Urinary bladder (tissue), 4 donors: ENCODE data around the gene NUAK2. TPM values are rescaled to one million over a fixed set of nuclear protein-coding genes. Genes with fewer than 3 reads are reported as not detected.

Source experiments
- DNase-seq: peaks from one replicate; pipeline ENCODE4 v3.0.0-alpha.2; 2015; ENCODE audit errors: extremely low spot score
- H3K27ac ChIP-seq: one replicate; pipeline ENCODE4 v1.5.1; 2013; ENCODE audit warnings: low read depth, mild to moderate bottlenecking, moderate library complexity
- H3K36me3 ChIP-seq: one replicate; pipeline ENCODE4 v1.6.1; 2013; ENCODE audit warnings: mild to moderate bottlenecking, moderate library complexity; ENCODE audit not compliant: insufficient read depth
- H3K4me1 ChIP-seq: one replicate; pipeline ENCODE4 v1.6.1; 2013; ENCODE audit warnings: mild to moderate bottlenecking, moderate library complexity; ENCODE audit not compliant: insufficient read depth
- H3K4me3 ChIP-seq: one replicate; pipeline ENCODE4 v1.5.1; 2013; ENCODE audit warnings: low read depth, low read length
- WGBS: extraction: QIAGEN DNeasy Blood & Tissue Kit; methylation state at CpG from one replicate; pipeline ENCODE4 v1.1.7; 2013; 5-methylcytosine and 5-hydroxymethylcytosine counted together
- polyA plus RNA-seq: library from polyadenylated mRNA; stranded (reverse); fragments of 200-250 nt; gene quantifications from one replicate; pipeline ENCODE4 v1.2.3, GENCODE V29; 2013
- small RNA-seq: library from RNA; depleted of rRNA; stranded (forward); fragments of <200 nt; gene quantifications from one replicate; pipeline ENCODE3, GENCODE V24; 2014
- total RNA-seq: library from RNA; depleted of rRNA; stranded (reverse); fragments of >200 nt; gene quantifications from one replicate; pipeline ENCODE4 v1.2.3, GENCODE V29; 2014
- donor health status: healthy with polysubstance abuse.
- donor health status: healthy.

Gene NUAK2
- total and polyA plus RNA-seq, 2 donors = 0.82 to 0.90 TPM

- 45% methylated on average over 5 of the region's 5 CpGs for WGBS
- DNase-seq = no peak
- Histone ChIP-seq H3K27ac (no peak overlapping the region), H3K4me3 (no peak overlapping the region), H3K36me3 (no peaks in the 10 kb centered on the region), H3K4me1 (no peaks in the 10 kb centered on the region)
These were observed 59.4 kb downstream of the NUAK2 start for GRCh38 chr1:205261946-205262691.

GRCh38 chr1:205260948-205261732 lies 60.4 kb downstream of the NUAK2 start:
- H3K36me3 ChIP-seq = no peaks in the 10 kb centered on the region
- H3K4me3 ChIP-seq = no peak overlapping the region
- no peak overlapping the region for H3K27ac ChIP-seq
- no peaks in the 10 kb centered on the region for H3K4me1 ChIP-seq
- DNase-seq = no peak
- 69% methylated on average over 8 of the region's 8 CpGs for WGBS

- no peak overlapping the region for H3K4me3 ChIP-seq
- H3K36me3 ChIP-seq = no peaks in the 10 kb centered on the region
- WGBS = 86% methylated on average over 1 of the region's 1 CpG
- no peak for DNase-seq
- H3K27ac ChIP-seq = no peak overlapping the region
- no peaks in the 10 kb centered on the region for H3K4me1 ChIP-seq
These were observed 61.5 kb downstream of the NUAK2 start for GRCh38 chr1:205259998-205260397.

- 54% methylated on average over 10 of the region's 10 CpGs for WGBS
- Histone ChIP-seq H3K4me1 (no peaks in the 10 kb centered on the region), H3K36me3 (no peaks in the 10 kb centered on the region), H3K4me3 (no peak overlapping the region), H3K27ac (no peak overlapping the region)
- no peak for DNase-seq
These were observed 62.2 kb downstream of the NUAK2 start for GRCh38 chr1:205259324-205259832.

GRCh38 chr1:205258719-205259118 lies 62.8 kb downstream of the NUAK2 start:
- Histone ChIP-seq H3K4me1 (no peaks in the 10 kb centered on the region), H3K36me3 (no peaks in the 10 kb centered on the region), H3K27ac (no peak overlapping the region), H3K4me3 (no peak overlapping the region)
- DNase-seq = no peak
- WGBS = 85% methylated on average over 8 of the region's 8 CpGs

GRCh38 chr1:205258261-205258691 lies 63.3 kb downstream of the NUAK2 start:
- H3K36me3 ChIP-seq = no peaks in the 10 kb centered on the region
- H3K27ac ChIP-seq = no peak overlapping the region
- no peaks in the 10 kb centered on the region for H3K4me1 ChIP-seq
- no peak overlapping the region for H3K4me3 ChIP-seq
- 74% methylated on average over 7 of the region's 7 CpGs for WGBS
- DNase-seq = no peak

GRCh38 chr1:205257735-205258134 lies 63.8 kb downstream of the NUAK2 start:
- no peak overlapping the region for H3K4me3 ChIP-seq
- H3K4me1 ChIP-seq = no peaks in the 10 kb centered on the region
- DNase-seq = no peak
- no peak overlapping the region for H3K27ac ChIP-seq
- 80% methylated on average over 2 of the region's 2 CpGs for WGBS
- no peaks in the 10 kb centered on the region for H3K36me3 ChIP-seq

- Histone ChIP-seq H3K4me1 (no peaks in the 10 kb centered on the region), H3K4me3 (no peak overlapping the region), H3K36me3 (no peaks in the 10 kb centered on the region), H3K27ac (no peak overlapping the region)
- WGBS = 92% methylated on average over 19 of the region's 19 CpGs
- no peak for DNase-seq
These were observed 64.5 kb downstream of the NUAK2 start for GRCh38 chr1:205256951-205257625.

GRCh38 chr1:205255941-205256780 lies 65.4 kb downstream of the NUAK2 start:
- Histone ChIP-seq H3K27ac (no peak overlapping the region), H3K36me3 (no peaks in the 10 kb centered on the region), H3K4me3 (no peak overlapping the region), H3K4me1 (no peaks in the 10 kb centered on the region)
- DNase-seq = peak; percentile 74
- 34% methylated on average over 8 of the region's 8 CpGs for WGBS

Small RNA genes lying within 50 kb of the gene (small RNA-seq; reads per million reads assigned to genes)
- gene SNRPGP10 = not detected

Other genes starting within 250 kb of the NUAK2 start
- gene TMEM81, start 237.3 kb downstream of the NUAK2 start, total RNA-seq = 0.74 TPM
- gene TMEM81, start 237.3 kb downstream of the NUAK2 start, polyA plus RNA-seq = 1.5 TPM
- gene RBBP5, start 199.8 kb downstream of the NUAK2 start, total RNA-seq = 17.6 TPM
- gene RBBP5, start 199.8 kb downstream of the NUAK2 start, polyA plus RNA-seq = 7.9 TPM
- 15.5 TPM for gene DSTYK, start 110.0 kb downstream of the NUAK2 start, total RNA-seq
- gene DSTYK, start 110.0 kb downstream of the NUAK2 start, polyA plus RNA-seq = 8.6 TPM
- gene TMCC2, start 93.8 kb downstream of the NUAK2 start, total RNA-seq = 4.4 TPM
- gene TMCC2, start 93.8 kb downstream of the NUAK2 start, polyA plus RNA-seq = 2.7 TPM
- gene KLHDC8A, start 35.2 kb upstream of the NUAK2 start, total RNA-seq = 3.0 TPM
- 0.28 TPM for gene KLHDC8A, start 35.2 kb upstream of the NUAK2 start, polyA plus RNA-seq
- not detected for gene LEMD1, start 100.3 kb upstream of the NUAK2 start, total RNA-seq
- gene LEMD1, start 100.3 kb upstream of the NUAK2 start, polyA plus RNA-seq = not detected
- not detected for gene BLACAT1, start 134.3 kb upstream of the NUAK2 start, total RNA-seq
- 0.03 TPM for gene BLACAT1, start 134.3 kb upstream of the NUAK2 start, polyA plus RNA-seq
- gene CDK18, start 182.9 kb upstream of the NUAK2 start, total RNA-seq = 3.5 TPM
- gene CDK18, start 182.9 kb upstream of the NUAK2 start, polyA plus RNA-seq = 6.0 TPM